Measurements from ENCODE around the gene BHLHE23. TPM values are rescaled to one million over a fixed set of nuclear protein-coding genes. Genes with fewer than 3 reads are reported as not detected.

BHLHE23 gene
- total RNA-seq (not detected), polyA plus RNA-seq (not detected)
- long read RNA-seq, donor 1, partial matches to known transcripts: 0 of 1 reads
- long read RNA-seq, donor 1, other reads (novel, unspliced or antisense): 0 of 1 reads
- long read RNA-seq, donor 2: 0 reads
- long read RNA-seq, donor 3: 0 reads
- long read RNA-seq, donor 4: 0 reads

DNA sequence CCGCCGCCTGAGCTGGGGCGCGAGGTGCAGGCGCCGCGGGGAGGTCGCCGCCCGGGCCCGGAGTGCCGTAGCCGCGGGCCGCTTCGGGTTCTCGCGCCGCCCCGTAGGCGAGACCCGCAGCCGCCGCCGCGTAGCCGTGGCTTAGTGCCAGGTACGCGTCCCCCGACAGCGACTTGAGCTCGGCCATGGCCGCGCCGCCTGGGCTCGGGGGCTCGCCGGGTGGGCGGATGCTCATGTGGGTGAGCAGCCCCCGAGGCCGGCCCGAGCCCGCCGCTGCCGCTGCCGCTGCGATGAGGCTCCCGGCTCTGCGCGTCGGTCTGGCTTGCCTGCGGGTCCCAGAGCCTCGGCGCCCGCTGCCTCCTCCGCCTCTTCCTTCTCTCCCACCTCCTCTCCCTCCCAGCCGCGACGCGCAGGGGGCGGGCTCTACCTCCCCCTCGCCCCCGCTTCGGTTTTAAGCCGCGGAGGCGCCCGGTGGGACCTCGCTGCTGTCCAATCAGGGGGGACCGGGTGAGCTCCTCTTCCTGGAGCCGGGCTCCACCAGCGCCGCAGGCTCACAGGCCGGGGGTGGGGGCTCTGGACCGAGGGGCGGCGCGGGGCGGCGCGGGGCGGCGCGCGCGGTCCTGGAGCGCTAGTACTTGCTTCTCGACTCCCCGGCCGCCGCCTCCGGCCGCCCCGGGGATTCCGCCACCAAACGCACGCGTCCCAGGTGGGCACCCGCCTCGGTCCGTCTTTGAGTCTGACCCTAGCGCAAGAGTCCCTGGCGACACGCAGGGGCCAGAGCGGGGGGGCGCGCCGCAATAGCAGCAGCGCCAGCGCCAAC, at the start of gene BHLHE23:
Gene BHLHE23, minus strand, starts transcription at position 425 of the 820 bp plus-strand sequence. Its CDS starts 190 bp downstream, at position 235.
- peak within 1 kb of the TSS; percentile 11 for H3K4me3 ChIP-seq (ENCODE audit: low read length)
- H3K27ac ChIP-seq (ENCODE audit: low read length): no peak within 1 kb of the TSS
- intact Hi-C loops (cut with DNase I): loop anchor here in 3 of 4 donors (5.0 kb wide), 3 partner anchors 109 to 134 kb away; no protein-coding TSS in a partner anchor
- no peaks in the 10 kb centered on the region for H3K9me3 ChIP-seq (ENCODE audit: control insufficient read depth, low read length)
- ATAC-seq (no peak), DNase-seq (peak in 1 of 3 donors; percentile 50)
- H3K4me1 ChIP-seq (ENCODE audit: control insufficient read depth, insufficient read depth, low read length): no peaks in the 10 kb centered on the region
- 1% methylated on average over 110 of the region's 110 CpGs for whole genome bisulfite sequencing
- no peaks in the 10 kb centered on the region for H3K27me3 ChIP-seq (ENCODE audit: control insufficient read depth, insufficient read depth)

DNA sequence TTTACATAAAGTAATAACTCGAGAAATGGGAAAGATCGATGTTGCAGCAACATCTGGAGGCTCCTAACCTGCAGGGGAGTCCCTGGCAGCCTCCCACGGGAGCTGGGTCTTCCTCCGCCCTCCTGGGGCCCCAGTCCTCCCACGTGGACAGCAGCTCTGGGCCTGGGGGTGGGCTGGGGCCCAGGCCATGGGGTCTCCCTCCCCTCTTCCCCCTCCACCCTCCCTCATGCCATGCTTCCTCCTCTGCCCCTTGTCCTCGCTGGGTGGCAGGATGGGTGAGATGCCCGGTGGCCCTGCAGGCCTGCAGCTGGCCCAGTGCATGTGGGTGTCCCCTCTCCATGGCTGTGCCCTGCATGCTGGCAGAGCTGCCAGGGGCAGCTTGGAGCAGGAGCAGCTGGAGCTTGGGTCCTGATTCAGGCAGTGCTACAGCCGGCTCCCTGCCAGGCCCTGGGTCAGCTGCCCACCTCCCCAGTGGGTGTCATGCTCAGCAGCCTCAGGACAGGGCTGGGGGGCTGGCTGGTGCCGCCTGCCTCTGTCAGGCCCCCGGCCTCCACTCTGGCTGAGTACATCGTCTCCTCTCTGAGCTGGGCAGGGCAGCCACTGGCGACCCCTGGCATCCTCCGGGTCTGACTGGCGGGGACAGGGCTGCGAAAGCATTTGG, 48.9 kb upstream of the BHLHE23 start:
- intact Hi-C loops (cut with DNase I): loop anchor here (5.0 to 10.0 kb wide), 3 partner anchors 119 to 129 kb away; no protein-coding TSS in a partner anchor
- peak in 1 of 2 donors; percentile 9 for ATAC-seq

DNA sequence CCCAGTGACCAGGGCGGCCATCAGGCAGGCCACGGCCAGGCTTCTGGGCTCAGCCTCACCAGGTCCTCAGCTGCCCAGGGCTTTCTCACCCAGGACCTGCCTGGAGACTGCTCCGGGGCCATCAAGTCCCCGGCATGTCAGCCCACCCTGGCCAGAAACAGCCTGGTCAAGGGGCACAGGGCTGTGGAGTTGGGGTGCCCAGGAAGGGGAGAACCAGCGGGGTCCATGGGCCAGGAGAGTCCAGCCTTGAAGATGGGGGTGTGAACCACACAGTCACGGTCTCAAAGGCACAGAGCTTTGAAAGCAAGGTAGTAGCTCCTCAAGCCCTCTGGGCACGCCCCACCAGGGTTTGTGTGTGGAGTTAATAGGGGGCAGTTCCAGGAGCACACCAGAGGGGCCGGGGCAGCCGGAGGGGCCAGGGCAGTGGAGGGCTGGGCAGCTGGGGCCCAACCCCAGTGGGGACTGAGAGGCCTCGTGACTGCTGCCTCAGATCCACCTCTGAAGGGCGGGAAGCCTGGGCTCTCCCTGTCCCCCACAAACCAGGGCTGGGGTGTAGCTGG, 48.0 kb upstream of the BHLHE23 start:
- no peak for ATAC-seq
- 77% methylated on average over 11 of the region's 11 CpGs for WGBS

More for the DNA sequence above, 48.9 kb upstream of the BHLHE23 start:
- DNase-seq: peak in 1 of 3 donors; percentile 57
- Histone ChIP-seq H3K27ac (ENCODE audit: low read length) (no peak overlapping the region), H3K4me1 (ENCODE audit: control insufficient read depth, insufficient read depth, low read length) (no peaks in the 10 kb centered on the region), H3K4me3 (ENCODE audit: low read length) (no peak overlapping the region), H3K9me3 (ENCODE audit: control insufficient read depth, low read length) (no peaks in the 10 kb centered on the region), H3K27me3 (ENCODE audit: control insufficient read depth, insufficient read depth) (no peaks in the 10 kb centered on the region)
- WGBS: 58% methylated on average over 15 of the region's 15 CpGs

DNA sequence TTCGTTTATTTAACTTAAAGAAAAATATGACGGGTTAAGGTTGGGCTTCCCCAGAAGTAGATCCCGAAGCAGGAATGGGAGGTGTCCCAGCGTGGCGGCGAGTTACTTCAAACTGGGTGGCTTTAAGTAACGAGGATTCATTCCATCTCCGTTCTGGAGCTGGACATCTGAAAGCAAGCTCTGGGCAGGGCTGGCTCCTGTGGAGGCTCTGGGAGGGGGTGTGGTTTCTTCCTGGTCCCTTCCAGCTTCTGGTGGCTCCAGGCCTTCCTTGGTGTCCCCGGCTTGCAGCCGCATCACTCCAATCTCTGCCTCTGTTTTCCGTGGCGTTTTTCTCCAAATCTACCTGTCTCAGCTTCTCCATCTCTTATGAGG, 47.3 kb upstream of the BHLHE23 start:
- Histone ChIP-seq H3K4me1 (ENCODE audit: control insufficient read depth, insufficient read depth, low read length) (no peaks in the 10 kb centered on the region), H3K9me3 (ENCODE audit: control insufficient read depth, low read length) (no peaks in the 10 kb centered on the region), H3K4me3 (ENCODE audit: low read length) (no peak overlapping the region), H3K27me3 (ENCODE audit: control insufficient read depth, insufficient read depth) (no peaks in the 10 kb centered on the region), H3K27ac (ENCODE audit: low read length) (no peak overlapping the region)
- no peak for DNase-seq
- intact Hi-C loops (cut with DNase I): loop anchor here in 2 of 4 donors (10.0 kb wide), 2 partner anchors 121 to 131 kb away; no protein-coding TSS in a partner anchor
- ATAC-seq: no peak
- 82% methylated on average over 12 of the region's 12 CpGs for WGBS

More for the DNA sequence above, 48.0 kb upstream of the BHLHE23 start:
- Histone ChIP-seq H3K4me3 (ENCODE audit: low read length) (no peak overlapping the region), H3K27me3 (ENCODE audit: control insufficient read depth, insufficient read depth) (no peaks in the 10 kb centered on the region), H3K4me1 (ENCODE audit: control insufficient read depth, insufficient read depth, low read length) (no peaks in the 10 kb centered on the region), H3K9me3 (ENCODE audit: control insufficient read depth, low read length) (no peaks in the 10 kb centered on the region), H3K27ac (ENCODE audit: low read length) (no peak overlapping the region)
- intact Hi-C loops (cut with DNase I): loop anchor here (5.0 to 10.0 kb wide), 3 partner anchors 120 to 130 kb away; no protein-coding TSS in a partner anchor
- peak in 1 of 3 donors; percentile 33 for DNase-seq

DNA sequence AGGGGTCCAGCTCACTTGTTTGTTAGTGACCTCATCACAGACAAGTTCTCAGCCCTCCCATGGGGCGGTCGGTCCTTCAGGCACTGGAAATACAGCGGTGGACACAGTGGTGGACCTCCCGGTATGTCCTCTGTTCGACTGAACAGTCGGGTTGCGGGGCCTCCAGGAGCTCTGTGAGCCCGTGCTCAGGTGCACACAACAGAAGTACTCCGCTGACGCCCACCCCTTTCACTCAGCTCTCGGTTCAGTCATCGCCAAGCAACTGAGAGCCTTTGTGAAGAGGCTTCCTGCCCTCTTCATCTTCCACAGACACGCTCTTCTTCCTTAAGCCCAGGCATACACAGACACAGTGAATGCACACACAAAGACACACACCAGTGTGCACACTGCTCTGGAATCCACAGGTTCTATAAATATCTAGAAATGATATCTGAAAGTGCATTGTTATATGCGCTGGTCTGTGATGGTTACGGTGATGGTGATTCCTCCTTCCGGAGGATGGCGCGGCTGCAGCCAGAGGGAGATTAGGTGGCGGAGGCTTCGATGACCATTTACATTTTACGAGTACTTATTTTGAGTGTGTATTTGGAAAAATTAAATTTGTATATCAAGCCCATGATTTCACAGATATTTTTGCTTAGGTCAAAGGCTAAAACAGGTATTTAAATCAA, 46.8 kb upstream of the BHLHE23 start:
- Histone ChIP-seq H3K4me1 (ENCODE audit: control insufficient read depth, insufficient read depth, low read length) (no peaks in the 10 kb centered on the region), H3K9me3 (ENCODE audit: control insufficient read depth, low read length) (no peaks in the 10 kb centered on the region), H3K4me3 (ENCODE audit: low read length) (no peak overlapping the region), H3K27me3 (ENCODE audit: control insufficient read depth, insufficient read depth) (no peaks in the 10 kb centered on the region), H3K27ac (ENCODE audit: low read length) (no peak overlapping the region)
- ATAC-seq: no peak
- intact Hi-C loops (cut with DNase I): loop anchor here in 2 of 4 donors (10.0 kb wide), 2 partner anchors 121 to 131 kb away; no protein-coding TSS in a partner anchor
- 66% methylated on average over 21 of the region's 21 CpGs for WGBS
- DNase-seq: no peak

DNA sequence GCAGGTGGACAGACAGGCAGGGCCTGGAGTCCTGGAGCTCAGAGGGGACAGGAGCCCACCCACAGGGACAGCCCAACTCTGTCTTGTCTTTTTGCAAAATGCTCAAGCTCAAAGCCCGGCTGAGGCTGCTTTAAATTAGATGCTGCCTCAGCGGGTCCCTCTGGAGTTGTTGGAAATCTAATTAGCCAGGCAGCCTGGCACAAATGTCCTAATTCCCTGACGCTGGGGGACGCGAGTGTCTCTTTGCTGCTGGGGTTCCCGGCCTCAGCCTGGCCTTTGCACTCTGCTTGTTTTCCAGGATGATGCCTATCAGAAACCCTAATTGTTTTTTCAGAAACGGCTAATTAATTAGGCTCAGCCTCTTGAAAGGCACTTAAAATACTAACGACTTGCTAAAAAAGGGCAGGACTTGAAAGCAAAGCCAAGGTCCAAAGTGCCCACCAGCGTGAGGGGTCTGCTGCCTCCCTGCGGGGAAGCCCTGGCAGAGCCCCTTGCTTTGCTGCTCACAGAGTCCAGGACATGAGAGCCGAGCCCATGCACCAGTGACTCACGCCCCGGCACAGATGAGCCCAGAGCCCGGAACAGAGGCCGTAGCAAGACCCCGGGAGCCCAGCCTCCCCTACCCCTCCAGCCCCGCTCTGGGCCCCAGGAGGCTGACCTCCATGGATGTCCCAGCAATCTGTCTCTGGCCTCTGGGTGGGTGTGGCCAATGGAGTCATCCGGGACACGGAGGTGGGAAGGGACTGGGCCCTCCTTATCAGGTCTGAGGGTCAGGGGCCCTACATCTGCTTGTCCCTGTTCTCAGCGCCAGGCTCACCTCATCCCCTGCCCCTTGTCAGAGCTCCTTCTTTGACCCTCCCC, 46.0 kb upstream of the BHLHE23 start:
- Histone ChIP-seq H3K9me3 (ENCODE audit: control insufficient read depth, low read length) (no peaks in the 10 kb centered on the region), H3K27ac (ENCODE audit: low read length) (no peak overlapping the region), H3K27me3 (ENCODE audit: control insufficient read depth, insufficient read depth) (no peaks in the 10 kb centered on the region), H3K4me3 (ENCODE audit: low read length) (no peak overlapping the region), H3K4me1 (ENCODE audit: control insufficient read depth, insufficient read depth, low read length) (no peaks in the 10 kb centered on the region)
- intact Hi-C loops (cut with DNase I): loop anchor here in 2 of 4 donors (10.0 kb wide), 2 partner anchors 122 to 132 kb away; no protein-coding TSS in a partner anchor
- ATAC-seq (no peak), DNase-seq (peak in 1 of 3 donors; percentile 36)
- WGBS: 23% methylated on average over 20 of the region's 20 CpGs

DNA sequence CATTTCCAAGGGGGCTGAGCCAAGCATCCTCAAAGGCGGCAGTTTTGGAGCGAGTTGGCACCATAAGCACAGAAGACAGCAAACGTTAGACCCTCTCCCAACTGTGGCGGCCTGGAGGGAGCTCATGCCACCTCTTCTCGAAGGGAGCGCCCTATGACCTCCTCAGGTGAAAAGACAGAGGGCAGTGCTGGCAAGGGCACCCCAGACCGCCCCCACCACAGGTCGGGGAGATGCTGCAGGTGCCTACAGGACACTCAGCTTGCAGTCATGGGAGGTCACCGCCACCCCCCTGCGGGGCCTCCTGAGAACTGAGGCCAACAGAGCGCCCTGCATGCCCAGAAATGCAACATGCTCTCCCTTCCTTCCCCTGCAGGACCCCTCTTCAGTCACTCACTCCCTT, 45.1 kb upstream of the BHLHE23 start:
- no peak for ATAC-seq
- intact Hi-C loops (cut with DNase I): loop anchor here in 2 of 4 donors (10.0 kb wide), 2 partner anchors 123 to 133 kb away; no protein-coding TSS in a partner anchor
- peak in 1 of 3 donors; percentile 27 for DNase-seq
- H3K4me3 ChIP-seq (ENCODE audit: low read length): no peak overlapping the region
- WGBS: 75% methylated on average over 11 of the region's 11 CpGs
- H3K27ac ChIP-seq (ENCODE audit: low read length): no peak overlapping the region
- H3K9me3 ChIP-seq (ENCODE audit: control insufficient read depth, low read length): no peaks in the 10 kb centered on the region
- no peaks in the 10 kb centered on the region for H3K4me1 ChIP-seq (ENCODE audit: control insufficient read depth, insufficient read depth, low read length)
- no peaks in the 10 kb centered on the region for H3K27me3 ChIP-seq (ENCODE audit: control insufficient read depth, insufficient read depth)

DNA sequence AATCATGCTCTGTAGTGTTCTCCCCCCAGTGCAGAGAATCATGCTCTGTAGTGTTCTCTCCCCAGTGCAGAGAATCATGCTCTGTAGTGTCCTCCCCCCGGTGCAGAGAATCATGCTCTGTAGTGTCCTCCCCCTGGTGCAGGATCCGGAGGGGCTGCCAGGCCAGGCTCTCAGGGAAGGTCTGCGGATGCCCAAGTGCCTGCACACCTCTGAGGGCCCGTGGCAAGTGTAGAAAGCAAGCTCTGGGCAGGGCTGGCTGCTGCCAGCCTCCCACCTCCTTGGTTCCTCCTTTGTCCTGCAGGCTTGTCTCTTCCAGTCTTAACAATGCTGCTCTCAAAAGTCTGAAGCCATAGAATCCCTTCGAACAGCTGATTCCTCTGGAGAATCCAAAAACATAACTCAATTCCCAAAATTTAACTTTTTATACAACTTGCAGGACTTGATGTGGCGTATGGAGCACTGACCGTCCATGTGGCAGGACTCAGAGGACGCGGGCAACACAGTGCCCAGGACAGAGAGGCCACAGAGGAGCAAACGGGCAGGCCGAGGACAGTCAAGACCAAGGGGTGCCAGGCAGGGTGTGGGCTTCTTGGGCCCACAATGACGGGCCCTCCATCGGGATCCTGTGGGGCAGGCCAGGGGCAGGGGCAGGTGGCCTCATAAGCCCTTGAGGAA, 44.6 kb upstream of the BHLHE23 start:
- intact Hi-C loops (cut with DNase I): loop anchor here in 2 of 4 donors (10.0 kb wide), 2 partner anchors 123 to 133 kb away; no protein-coding TSS in a partner anchor
- H3K27ac ChIP-seq (ENCODE audit: low read length): no peak overlapping the region
- H3K27me3 ChIP-seq (ENCODE audit: control insufficient read depth, insufficient read depth): no peaks in the 10 kb centered on the region
- H3K9me3 ChIP-seq (ENCODE audit: control insufficient read depth, low read length): no peaks in the 10 kb centered on the region
- H3K4me3 ChIP-seq (ENCODE audit: low read length): no peak overlapping the region
- no peak for DNase-seq
- no peaks in the 10 kb centered on the region for H3K4me1 ChIP-seq (ENCODE audit: control insufficient read depth, insufficient read depth, low read length)
- WGBS: 90% methylated on average over 13 of the region's 13 CpGs
- ATAC-seq: no peak

DNA sequence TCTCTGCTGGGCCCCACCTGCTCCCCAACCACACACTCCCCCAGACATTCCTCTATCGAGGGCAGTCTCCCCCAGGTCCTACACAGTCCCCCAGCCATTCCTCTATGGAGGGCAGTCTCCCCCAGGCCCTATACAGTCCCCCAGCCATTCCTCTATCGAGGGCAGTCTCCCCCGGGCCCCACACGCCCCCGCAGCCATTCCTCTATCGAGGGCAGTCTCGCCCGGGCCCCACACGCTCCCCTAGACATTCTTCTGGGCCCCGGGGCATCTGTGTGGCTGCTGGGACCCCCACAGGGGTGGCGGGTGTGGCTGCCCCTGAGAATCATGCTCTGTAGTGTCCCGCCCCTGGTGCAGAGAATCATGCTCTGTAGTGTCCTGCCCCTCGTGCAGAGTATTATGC, 43.6 kb upstream of the BHLHE23 start:
- no peak overlapping the region for H3K27ac ChIP-seq (ENCODE audit: low read length)
- H3K9me3 ChIP-seq (ENCODE audit: control insufficient read depth, low read length): no peaks in the 10 kb centered on the region
- H3K4me1 ChIP-seq (ENCODE audit: control insufficient read depth, insufficient read depth, low read length): no peaks in the 10 kb centered on the region
- no peak for DNase-seq
- intact Hi-C loops (cut with DNase I): loop anchor here in 2 of 4 donors (10.0 kb wide), 2 partner anchors 124 to 134 kb away; no protein-coding TSS in a partner anchor
- H3K27me3 ChIP-seq (ENCODE audit: control insufficient read depth, insufficient read depth): no peaks in the 10 kb centered on the region
- H3K4me3 ChIP-seq (ENCODE audit: low read length): no peak overlapping the region
- WGBS: 85% methylated on average over 13 of the region's 13 CpGs
- ATAC-seq: no peak

All from right cardiac atrium (tissue), 5 donors.